K562 (cell line): ENCODE results near the gene TWSG1. TPM values are rescaled to one million over a fixed set of nuclear protein-coding genes. Genes with fewer than 3 reads are reported as not detected.

ENCODE experiments used
- ATAC-seq: fragments of 200-7000 bp; cut with Tn5 transposase; 3 replicates; pipeline ENCODE4 v1.9.1; 2020; ENCODE audit warnings: moderate library complexity
- BruUV-seq: library from RNA; stranded (reverse); fragments of 400-500 nt; replicated peaks from 2 replicates; lab custom pipeline; 2021; lab: Mats Ljungman, UMichigan
- CTCF ChIA-PET: fragments of 300-600 bp; formaldehyde crosslinking; extraction: SDS; loops from one replicate; lab custom pipeline; 2021; ENCODE audit warnings: low intra/inter-chr PET ratio; lab: Yijun Ruan, JAX
- POLR2A ChIA-PET: fragments of 300-600, 350-650 bp; sonication (Branson Sonifier 250); formaldehyde crosslinking; extraction: SDS; loops from one replicate; lab custom pipeline; 2021; ENCODE audit warnings: antibody characterized with exemption, inconsistent platforms; lab: Yijun Ruan, JAX
- DNase-seq, 4 experiments: peaks; one replicate each; pipeline versions ENCODE4 v3.0.0 to v3.0.0-alpha.2; 2011 to 2018; ENCODE audit warnings: low spot score in 3 of 4, mixed read lengths in 3 of 4; ENCODE audit errors: extremely low read depth in 1 of 4
- FAIRE-seq: peaks from 2 replicates; lab custom pipeline; 2011; peaks lifted over from hg19 to GRCh38; lab: Jason Lieb, UNC
- H2AFZ ChIP-seq: 2 replicates; pipeline ENCODE4 v1.6.0; 2011; ENCODE audit warnings: low read depth, low read length, control low read depth, inconsistent platforms
- H3K27ac ChIP-seq: fragments of 200-600 bp; 3 replicates; pipeline ENCODE4 v1.8.0; 2011; ENCODE audit warnings: low read depth, mild to moderate bottlenecking, control low read depth, inconsistent platforms, low read length, moderate library complexity, mixed read lengths; ENCODE audit errors: extremely low read depth
- H3K27me3 ChIP-seq, 2 experiments: fragments of 300-600 bp in 1 of 2; 2 replicates in 1 of 2; 3 replicates in 1 of 2; pipeline versions ENCODE4 v1.6.0 to v1.8.0; 2011; ENCODE audit warnings: inconsistent platforms in 2 of 2, low read length in 2 of 2, mild to moderate bottlenecking in 1 of 2, mixed read lengths in 1 of 2, moderate library complexity in 1 of 2; ENCODE audit not compliant: control insufficient read depth in 2 of 2, insufficient read depth in 2 of 2
- H3K36me3 ChIP-seq: fragments of 300-600 bp; 3 replicates; pipeline ENCODE4 v1.8.0; 2011; ENCODE audit warnings: mild to moderate bottlenecking, low read length, inconsistent platforms; ENCODE audit not compliant: control insufficient read depth, insufficient read depth
- H3K4me1 ChIP-seq, 2 experiments: fragments of 200-600 bp in 1 of 2; replicated peaks in 1 of 2; 2 replicates in 1 of 2; 3 replicates in 1 of 2; pipeline versions ENCODE4 v1.5.1 to v1.8.0; 2011; ENCODE audit warnings: inconsistent platforms in 2 of 2, low read length in 2 of 2, mild to moderate bottlenecking in 1 of 2, mixed read lengths in 1 of 2, moderate library complexity in 1 of 2; ENCODE audit not compliant: control insufficient read depth in 2 of 2, insufficient read depth in 2 of 2
- H3K4me2 ChIP-seq: 2 replicates; pipeline ENCODE4 v1.6.1; 2011; ENCODE audit warnings: low read length, control low read depth, inconsistent platforms, mixed read lengths; ENCODE audit not compliant: insufficient read depth
- H3K4me3 ChIP-seq: fragments of 200-600 bp; sonication (generic), shearing (Covaris generic); 2 replicates; pipeline ENCODE4 v1.5.1; 2016; ENCODE audit warnings: control low read depth, inconsistent platforms
- H3K79me2 ChIP-seq: fragments of 200-600 bp; 3 replicates; pipeline ENCODE4 v1.8.0; 2011; ENCODE audit warnings: low read length, inconsistent platforms; ENCODE audit not compliant: control insufficient read depth, insufficient read depth
- H3K9ac ChIP-seq, 2 experiments: 2 replicates each; pipeline versions ENCODE4 v1.6.0 to v1.6.1; 2011; ENCODE audit warnings: low read depth in 2 of 2, low read length in 2 of 2, control low read depth in 1 of 2, inconsistent platforms in 1 of 2, mild to moderate bottlenecking in 1 of 2, mixed read lengths in 1 of 2; ENCODE audit not compliant: insufficient read depth in 1 of 2
- H3K9me1 ChIP-seq: one replicate; pipeline ENCODE4 v1.6.0; 2011; ENCODE audit warnings: inconsistent platforms, mild to moderate bottlenecking, low read length, moderate library complexity; ENCODE audit not compliant: control insufficient read depth, insufficient read depth
- H3K9me3 ChIP-seq: replicated peaks from 2 replicates; pipeline ENCODE4 v1.5.1; 2011; ENCODE audit warnings: low read depth, low read length, inconsistent platforms; ENCODE audit not compliant: control insufficient read depth, insufficient read depth
- H4K20me1 ChIP-seq: replicated peaks from 2 replicates; pipeline ENCODE4 v1.6.1; 2011; ENCODE audit warnings: low read length, inconsistent platforms, mixed read lengths; ENCODE audit not compliant: control insufficient read depth, insufficient read depth
- BRCA1 ChIP-seq, 2 experiments: fragments of 450-650 bp in 1 of 2; sonication (generic) in 1 of 2; formaldehyde crosslinking in 1 of 2; IDR thresholded peaks; 2 replicates each; pipeline versions ENCODE4 v1.5.0 to v1.6.1; 2017 to 2020; ENCODE audit warnings: mild to moderate bottlenecking in 1 of 2, missing genetic modification reagents in 1 of 2
- BRD4 ChIP-seq: fragments of 200-600 bp; sonication (generic); IDR thresholded peaks from 2 replicates; pipeline ENCODE4 v1.6.1; 2017; ENCODE audit warnings: inconsistent platforms
- EWSR1 ChIP-seq: fragments of 450-650 bp; IDR thresholded peaks from 2 replicates; pipeline ENCODE4 v1.6.1; 2018; ENCODE audit warnings: borderline replicate concordance, mild to moderate bottlenecking, low read depth, moderate library complexity; ENCODE audit not compliant: partially characterized antibody
- MBD2 ChIP-seq: sonication (generic); IDR thresholded peaks from 2 replicates; pipeline ENCODE4 v1.6.1; 2016; ENCODE audit warnings: low read depth, borderline replicate concordance
- MTF1 ChIP-seq: fragments of 250-450 bp; sonication (Bioruptor Pico); IDR thresholded peaks from 2 replicates; pipeline ENCODE4 v1.9.0; 2021; ENCODE audit warnings: moderate library complexity, mild to moderate bottlenecking, inconsistent platforms, borderline replicate concordance
- TEAD2 ChIP-seq: fragments of 450-650 bp; IDR thresholded peaks from 2 replicates; pipeline ENCODE4 v1.6.1; 2016; ENCODE audit warnings: missing genetic modification characterization, control low read depth, missing compliant biosample characterization
- ZNF143 ChIP-seq: sonication (generic); formaldehyde crosslinking; IDR thresholded peaks from 2 replicates; pipeline ENCODE4 v1.9.0; 2022; ENCODE audit warnings: mild to moderate bottlenecking, missing genetic modification reagents
- WGBS: fragments of 100-300 bp; shearing (Covaris generic); methylation state at CpG from one replicate; pipeline ENCODE4 v1.1.6; 2016; ENCODE audit warnings: low coverage, mixed read lengths; ENCODE audit not compliant: insufficient coverage; ENCODE audit errors: missing lambda C conversion rate; 5-methylcytosine and 5-hydroxymethylcytosine counted together
- in situ Hi-C: fragments of 300-500 bp; cut with MboI; formaldehyde crosslinking; loops from 4 replicates; pipeline ENCODE4 v1.15.0; 2018; ENCODE audit warnings: inconsistent platforms, mixed read lengths
- intact Hi-C: fragments of 100-400 bp; cut with micrococcal nuclease; formaldehyde crosslinking; loops from 2 replicates; pipeline ENCODE4 v1.14.2; 2022
- polyA plus RNA-seq, 8 experiments: library from polyadenylated mRNA; depleted of rRNA in 4 of 8; stranded (reverse) in 5 of 8; unstranded in 3 of 8; fragments of >200 nt; fragmentation: Nextera tagmentation in 2 of 8; fragmentation: Illumina TruSeq in 1 of 8; extraction: Ambion mirVana in 2 of 8; extraction: Trizol in 1 of 8; gene quantifications; 2 replicates each; pipeline versions ENCODE4 v1.2.1 to v1.2.3, GENCODE V29; 2011 to 2014; ENCODE audit warnings: inconsistent platforms in 1 of 8, missing spikeins in 1 of 8
- total RNA-seq, 7 experiments: library from RNA; depleted of rRNA in 6 of 7; stranded (reverse); fragments of >200 nt in 6 of 7; fragmentation: Illumina TruSeq in 2 of 7; extraction: Trizol in 2 of 7; gene quantifications; 2 replicates each; pipeline versions ENCODE4 v1.2.1 to v1.2.3, GENCODE V29; 2011 to 2021; ENCODE audit warnings: low replicate concordance in 1 of 7
- TF ChIP-seq, protein P1 (sequence below): fragments of 250-450 bp; sonication (Bioruptor Pico); IDR thresholded peaks from 2 replicates; pipeline ENCODE4 v1.8.0; 2022; ENCODE audit warnings: inconsistent platforms
- TF ChIP-seq, protein P2 (sequence below): sonication (generic); formaldehyde crosslinking; IDR thresholded peaks from 2 replicates; pipeline ENCODE4 v1.8.0; 2022; ENCODE audit warnings: missing genetic modification reagents, mild to moderate bottlenecking, borderline replicate concordance

Gene TWSG1
- total and polyA plus RNA-seq, 9 of the 15 experiments (the other 6 are each of a cell fraction or from before 2014, with no cell fraction given): 10.4 to 37.2 (median 25.1) TPM

DNA sequence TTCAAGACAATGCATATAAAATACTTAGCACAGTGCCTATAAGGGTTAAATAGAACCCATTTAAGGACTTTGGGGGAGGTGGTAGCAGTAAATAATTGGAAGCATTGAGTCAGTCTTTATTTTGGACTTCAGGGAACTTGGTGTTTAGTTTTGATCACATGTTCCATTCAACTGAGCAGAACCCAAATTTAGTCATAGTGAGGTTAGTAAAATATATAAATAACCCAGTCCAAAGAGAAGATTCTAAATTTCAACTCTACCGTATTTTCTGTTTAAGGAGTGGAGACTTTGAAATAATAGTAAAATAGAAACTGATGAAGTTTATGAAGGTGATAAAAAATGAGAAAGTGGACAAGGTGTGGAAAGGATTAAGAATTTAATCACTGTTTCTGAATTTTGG is 19.7 kb downstream of the TWSG1 start (continued):
- no peak for TF ChIP-seq TEAD2 (tag)

DNA sequence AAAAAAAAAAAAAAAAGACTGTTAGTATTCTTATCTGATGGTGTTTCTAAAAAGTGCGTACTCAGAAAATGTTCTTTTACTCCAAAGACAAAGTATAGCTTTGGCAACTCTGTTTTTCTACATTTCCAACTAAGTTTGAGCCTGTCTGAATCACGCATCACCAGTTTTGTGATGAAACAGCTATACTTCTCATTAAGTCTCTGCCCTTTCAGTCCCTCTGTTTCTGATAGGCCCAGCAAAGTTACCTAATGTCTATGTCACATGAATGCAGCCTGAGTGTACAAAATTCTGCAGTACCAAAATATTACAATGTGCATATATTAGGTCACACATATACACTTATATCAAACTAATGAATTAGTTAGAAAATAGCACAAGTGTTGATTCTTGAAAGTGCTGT is 22.4 kb downstream of the TWSG1 start:
- Histone ChIP-seq H3K4me3 (no peak overlapping the region), H3K9me1 (no peaks in the 10 kb centered on the region), H3K79me2 (no peaks in the 10 kb centered on the region), H3K9ac (no peak overlapping the region), H3K27me3 (no peaks in the 10 kb centered on the region), H3K4me2 (no peak overlapping the region), H3K4me1 (no peaks in the 10 kb centered on the region), H2AFZ (no peak overlapping the region), H3K9me3 (no peaks in the 10 kb centered on the region), H4K20me1 (no peaks in the 10 kb centered on the region), H3K36me3 (peaks cover 12% of the 10 kb centered on the region; the same call in 1 of the 3 replicates), H3K27ac (no peak overlapping the region)
- DNase-seq (no peak), ATAC-seq (no peak), FAIRE-seq (no peak)
- intact Hi-C loops (no loop called here), in situ Hi-C loops (no loop called here)
- TF ChIP-seq MTF1 (CRISPR knock-in tag) (no peak), BRD4 (no peak), EWSR1 (no peak), ZNF143 (CRISPR knock-in tag) (no peak), BRCA1 (IDR thresholded peaks at IDR 0.05) (no peak), BRCA1 (CRISPR knock-in tag; IDR thresholded peaks at IDR 0.05) (no peak), MBD2 (no peak)
- TF ChIP-seq, protein P1, sequence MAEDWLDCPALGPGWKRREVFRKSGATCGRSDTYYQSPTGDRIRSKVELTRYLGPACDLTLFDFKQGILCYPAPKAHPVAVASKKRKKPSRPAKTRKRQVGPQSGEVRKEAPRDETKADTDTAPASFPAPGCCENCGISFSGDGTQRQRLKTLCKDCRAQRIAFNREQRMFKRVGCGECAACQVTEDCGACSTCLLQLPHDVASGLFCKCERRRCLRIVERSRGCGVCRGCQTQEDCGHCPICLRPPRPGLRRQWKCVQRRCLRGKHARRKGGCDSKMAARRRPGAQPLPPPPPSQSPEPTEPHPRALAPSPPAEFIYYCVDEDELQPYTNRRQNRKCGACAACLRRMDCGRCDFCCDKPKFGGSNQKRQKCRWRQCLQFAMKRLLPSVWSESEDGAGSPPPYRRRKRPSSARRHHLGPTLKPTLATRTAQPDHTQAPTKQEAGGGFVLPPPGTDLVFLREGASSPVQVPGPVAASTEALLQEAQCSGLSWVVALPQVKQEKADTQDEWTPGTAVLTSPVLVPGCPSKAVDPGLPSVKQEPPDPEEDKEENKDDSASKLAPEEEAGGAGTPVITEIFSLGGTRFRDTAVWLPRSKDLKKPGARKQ (CRISPR knock-in tag): no peak
- TF ChIP-seq, protein P2, sequence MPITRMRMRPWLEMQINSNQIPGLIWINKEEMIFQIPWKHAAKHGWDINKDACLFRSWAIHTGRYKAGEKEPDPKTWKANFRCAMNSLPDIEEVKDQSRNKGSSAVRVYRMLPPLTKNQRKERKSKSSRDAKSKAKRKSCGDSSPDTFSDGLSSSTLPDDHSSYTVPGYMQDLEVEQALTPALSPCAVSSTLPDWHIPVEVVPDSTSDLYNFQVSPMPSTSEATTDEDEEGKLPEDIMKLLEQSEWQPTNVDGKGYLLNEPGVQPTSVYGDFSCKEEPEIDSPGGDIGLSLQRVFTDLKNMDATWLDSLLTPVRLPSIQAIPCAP (CRISPR knock-in tag): no peak
- 94% methylated on average over 2 of the region's 2 CpGs for WGBS
- no TSS peak for BruUV-seq
- ChIA-PET CTCF (no interaction called here), POLR2A (no interaction called here)
